HepG2 (cell line): Measurements from ENCODE around the gene NBPF1. TPM values are rescaled to one million over a fixed set of nuclear protein-coding genes. Genes with fewer than 3 reads are reported as not detected.
"Not testable (repeated sequence)": the region's sequence is repeated elsewhere in the genome, so short reads cannot be mapped to it uniquely, and the experiment has no call there.

Source experiments
- ATAC-seq: fragments of 200-7000 bp; cut with Tn5 transposase; 3 replicates; pipeline ENCODE4 v1.9.1; 2020; ENCODE audit warnings: mild to moderate bottlenecking, moderate library complexity
- BruUV-seq: library from RNA; stranded (reverse); fragments of 400-500 nt; replicated peaks from 2 replicates; lab custom pipeline; 2021; lab: Mats Ljungman, UMichigan
- CTCF ChIA-PET: fragments of 300-600 bp; formaldehyde crosslinking; extraction: SDS; loops from one replicate; lab custom pipeline; 2021; ENCODE audit warnings: low total read pairs, inconsistent platforms, low intra/inter-chr PET ratio; lab: Yijun Ruan, JAX
- POLR2A ChIA-PET: fragments of 350-600 bp; sonication (Branson Sonifier 250); formaldehyde crosslinking; loops from one replicate; lab custom pipeline; 2020; ENCODE audit warnings: antibody characterized with exemption, inconsistent platforms; lab: Yijun Ruan, JAX
- DNase-seq: peaks from one replicate; pipeline ENCODE4 v3.0.0-alpha.2; 2015; ENCODE audit warnings: low spot score
- FAIRE-seq: peaks from 3 replicates; lab custom pipeline; 2011; peaks lifted over from hg19 to GRCh38; lab: Jason Lieb, UNC
- H2AFZ ChIP-seq: one replicate; pipeline ENCODE4 v1.6.1; 2011; ENCODE audit warnings: low read length, inconsistent platforms
- H3K27ac ChIP-seq: fragments of 300-600 bp; 3 replicates; pipeline ENCODE4 v1.8.0; 2011; ENCODE audit warnings: mixed run types, mild to moderate bottlenecking, mixed read lengths, low read length, inconsistent platforms; ENCODE audit not compliant: insufficient read depth; ENCODE audit errors: extremely low read length
- H3K27me3 ChIP-seq, 2 experiments: fragments of 200-600 bp in 1 of 2; 2 replicates in 1 of 2; 3 replicates in 1 of 2; pipeline versions ENCODE4 v1.6.0 to v1.8.0; 2011; ENCODE audit warnings: low read length in 2 of 2, mild to moderate bottlenecking in 2 of 2, moderate library complexity in 2 of 2, inconsistent platforms in 1 of 2; ENCODE audit not compliant: insufficient read depth in 2 of 2, control insufficient read depth in 1 of 2
- H3K36me3 ChIP-seq, 2 experiments: fragments of 200-600 bp in 1 of 2; replicated peaks in 1 of 2; 2 replicates in 1 of 2; 3 replicates in 1 of 2; pipeline versions ENCODE4 v1.5.1 to v1.8.0; 2011; ENCODE audit warnings: low read length in 2 of 2, inconsistent platforms in 1 of 2; ENCODE audit not compliant: insufficient read depth in 2 of 2, control insufficient read depth in 1 of 2
- H3K4me1 ChIP-seq: 2 replicates; pipeline ENCODE4 v1.5.1; 2012; ENCODE audit warnings: low read length, inconsistent platforms; ENCODE audit not compliant: insufficient read depth
- H3K4me2 ChIP-seq: 2 replicates; pipeline ENCODE4 v1.6.0; 2011; ENCODE audit warnings: low read depth, low read length, inconsistent platforms
- H3K4me3 ChIP-seq, 3 experiments: fragments of 200-600 bp in 1 of 3; sonication (generic), shearing (Covaris generic) in 1 of 3; replicated peaks in 1 of 3; 2 replicates each; pipeline ENCODE4 v1.5.1; 2011 to 2016; ENCODE audit warnings: low read length in 3 of 3, inconsistent platforms in 2 of 3, low read depth in 2 of 3, mild to moderate bottlenecking in 2 of 3, control low read depth in 1 of 3, mixed read lengths in 1 of 3; ENCODE audit not compliant: insufficient read depth in 1 of 3
- H3K79me2 ChIP-seq: one replicate; pipeline ENCODE4 v1.6.1; 2011; ENCODE audit warnings: low read length, inconsistent platforms; ENCODE audit not compliant: insufficient read depth
- H3K9ac ChIP-seq: 2 replicates; pipeline ENCODE4 v1.6.0; 2011; ENCODE audit warnings: mild to moderate bottlenecking, low read depth, low read length, inconsistent platforms; ENCODE audit not compliant: insufficient read depth
- H3K9me3 ChIP-seq: 2 replicates; pipeline ENCODE4 v1.5.1; 2012; ENCODE audit warnings: mild to moderate bottlenecking, low read length
- H4K20me1 ChIP-seq: 2 replicates; pipeline ENCODE4 v1.6.0; 2011; ENCODE audit warnings: inconsistent platforms, mild to moderate bottlenecking, low read length, moderate library complexity; ENCODE audit not compliant: insufficient read depth
- AGO2 ChIP-seq: fragments of 200-400 bp; formaldehyde crosslinking; optimal IDR thresholded peaks from 2 replicates; pipeline ENCODE3; 2017; ENCODE audit warnings: mild to moderate bottlenecking, low read depth, low read length, moderate library complexity
- GABPB1 ChIP-seq: IDR thresholded peaks from 2 replicates; pipeline ENCODE4 v1.6.1; 2016; ENCODE audit warnings: mild to moderate bottlenecking, missing genetic modification reagents, moderate library complexity, missing compliant biosample characterization
- RBFOX2 ChIP-seq: fragments of 200-400 bp; formaldehyde crosslinking; IDR thresholded peaks from 2 replicates; pipeline ENCODE4 v1.6.1; 2017; ENCODE audit warnings: low read depth, mild to moderate bottlenecking, low read length
- SOX13 ChIP-seq, 3 experiments: fragments of 450-650 bp in 1 of 3; sonication (generic) in 1 of 3; formaldehyde crosslinking in 1 of 3; IDR thresholded peaks in 2 of 3; conservative IDR thresholded peaks in 1 of 3; 2 replicates each; pipeline versions ENCODE4 v1.5.0 to v1.6.1; 2016 to 2020; ENCODE audit warnings: antibody characterized with exemption in 1 of 3, mild to moderate bottlenecking in 1 of 3, missing compliant biosample characterization in 1 of 3, missing genetic modification reagents in 1 of 3, moderate library complexity in 1 of 3
- WGBS: methylation state at CpG from one replicate; pipeline ENCODE4 v1.1.6; 2017; ENCODE audit warnings: low lambda C conversion rate; 5-methylcytosine and 5-hydroxymethylcytosine counted together
- in situ Hi-C: cut with HindIII; loops from 2 replicates; pipeline ENCODE4 v1.10.0; 2017; ENCODE audit warnings: low pct_unique_long_range_greater_than_20kb; ENCODE audit not compliant: extremely low pct_ligation_motif_present
- intact Hi-C: fragments of 100-400 bp; cut with micrococcal nuclease; formaldehyde crosslinking; loops from one replicate; pipeline ENCODE4 v1.10.0; 2022; ENCODE audit not compliant: unreplicated experiment
- polyA plus RNA-seq, 8 experiments: library from polyadenylated mRNA; depleted of rRNA in 3 of 8; stranded (reverse) in 7 of 8; unstranded in 1 of 8; fragments of >200 nt; fragmentation: Illumina TruSeq in 4 of 8; extraction: Trizol in 4 of 8; gene quantifications; 2 replicates each; pipeline versions ENCODE4 v1.2.1 to v1.2.3, GENCODE V29; 2011 to 2016; ENCODE audit warnings: low read depth in 4 of 8, missing spikeins in 1 of 8, mixed read lengths in 1 of 8; ENCODE audit not compliant: insufficient read depth in 1 of 8
- total RNA-seq, 5 experiments: library from RNA; depleted of rRNA; stranded (reverse); fragments of >200 nt; fragmentation: Illumina TruSeq; extraction: Trizol; gene quantifications; 2 replicates each; pipeline ENCODE4 v1.2.3, GENCODE V29; 2016; ENCODE audit warnings: low read depth in 1 of 5
- TF ChIP-seq, protein P1 (sequence below): sonication (generic); formaldehyde crosslinking; IDR thresholded peaks from 2 replicates; pipeline ENCODE4 v1.5.1; 2020; ENCODE audit warnings: mild to moderate bottlenecking, missing genetic modification reagents, moderate library complexity
- TF ChIP-seq, protein P2 (sequence below): sonication (generic); formaldehyde crosslinking; IDR thresholded peaks from 2 replicates; pipeline ENCODE4 v1.5.1; 2020; ENCODE audit warnings: mild to moderate bottlenecking, missing genetic modification reagents
- TF ChIP-seq, protein P3 (sequence below): sonication (generic); formaldehyde crosslinking; IDR thresholded peaks from 2 replicates; pipeline ENCODE4 v1.4.0; 2020; ENCODE audit warnings: missing genetic modification reagents

Gene NBPF1
- total and polyA plus RNA-seq, 2 of the 13 experiments (the other 11 are each of a cell fraction or from before 2014, with no cell fraction given): 30.3 to 35.6 TPM

DNA sequence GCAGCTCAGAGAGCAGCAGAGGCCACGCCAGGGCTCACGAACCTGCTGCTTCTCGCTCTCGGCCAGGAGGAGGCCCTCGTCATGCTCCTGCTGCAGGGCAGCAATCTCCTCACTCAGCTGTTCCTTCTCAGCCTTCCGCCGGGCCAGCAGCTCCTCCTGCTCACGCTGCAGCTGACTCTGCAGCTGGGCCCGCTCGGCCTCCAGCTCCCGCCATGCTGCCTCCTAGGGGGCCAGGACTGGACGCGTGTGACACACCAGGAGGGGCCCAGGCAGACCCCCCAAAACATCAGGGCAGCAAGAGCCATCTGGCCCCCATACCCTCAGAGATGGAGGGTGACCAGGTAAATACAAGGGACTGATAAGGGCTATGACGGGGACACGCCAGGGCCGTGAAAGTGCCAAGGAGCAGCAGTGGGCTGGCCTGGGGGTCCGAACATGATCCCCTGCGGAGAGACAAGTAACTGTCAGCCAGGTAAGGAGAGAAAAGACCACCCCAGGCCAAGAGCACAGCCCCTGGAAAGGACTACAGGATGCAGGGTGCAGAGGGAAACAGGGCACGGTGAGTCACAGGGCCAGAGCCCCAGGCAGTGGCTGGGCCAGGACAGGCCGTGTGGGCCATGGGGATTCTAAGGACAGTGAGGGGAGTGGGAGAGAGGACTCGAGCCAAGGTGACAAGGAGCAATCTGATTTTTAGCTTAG is 6.6 kb upstream of the NBPF1 start:
- H3K36me3 ChIP-seq: peaks cover 34 to 53% of the 10 kb centered on the region in 2 experiments; a peak in 4 of 5 replicates
- ATAC-seq, DNase-seq, FAIRE-seq, H3K27ac ChIP-seq, intact Hi-C loops, H3K4me2 ChIP-seq: not testable (repeated sequence)
- POLR2A ChIA-PET: interaction anchor here (1.6 kb wide), 1 partner anchor 25 kb away, joined by 9 read pairs; no protein-coding TSS in a partner anchor
- peak; percentile 45; the same call in 1 of the 2 replicates for TF ChIP-seq RBFOX2
- TF ChIP-seq AGO2: peak; percentile 62
- TF ChIP-seq GABPB1 (CRISPR knock-in tag): peak; percentile 1; the same call in 1 of the 2 replicates
- TF ChIP-seq, all 625 proteins: peak for 3; not testable (repeated sequence) for 622
- H3K27me3 ChIP-seq, H2AFZ ChIP-seq, in situ Hi-C loops, H3K4me3 ChIP-seq, H3K4me1 ChIP-seq, H3K9ac ChIP-seq, H4K20me1 ChIP-seq, BruUV-seq, H3K79me2 ChIP-seq, H3K9me3 ChIP-seq: not testable (repeated sequence)
- CTCF ChIA-PET: interaction anchor here (1.8 kb wide), 1 partner anchor 28 kb away, joined by 10 read pairs; no protein-coding TSS in a partner anchor
- 97% methylated on average over 21 of the region's 21 CpGs for WGBS

DNA sequence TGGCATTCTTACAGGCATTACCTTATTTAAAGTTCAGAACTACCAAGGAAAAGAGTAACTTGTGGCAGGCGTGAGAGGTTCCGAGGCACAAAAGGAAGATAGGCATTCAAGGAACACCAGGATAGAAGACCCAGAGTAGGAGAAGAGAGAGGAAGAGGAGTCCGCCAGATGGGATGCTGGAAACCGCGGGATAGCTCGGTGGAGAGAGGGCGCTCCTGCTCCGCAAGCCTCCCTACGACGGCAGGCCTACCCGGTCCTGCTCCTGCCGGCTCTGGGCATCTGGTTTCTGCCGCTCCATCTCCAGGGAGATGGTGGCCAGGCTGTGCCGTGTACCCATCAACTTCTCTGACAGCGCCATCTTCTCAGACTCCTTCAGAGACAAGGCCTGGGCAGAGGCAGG is 5.4 kb upstream of the NBPF1 start:
- Histone ChIP-seq H3K9ac (no peak overlapping the region), H3K36me3 (peaks cover 26 to 45% of the 10 kb centered on the region in 2 experiments; a peak in 4 of 5 replicates), H3K4me2 (no peak overlapping the region), H2AFZ (no peak overlapping the region), H3K9me3 (no peaks in the 10 kb centered on the region), H3K79me2 (no peaks in the 10 kb centered on the region), H3K27me3 (peaks cover 0 to 1% of the 10 kb centered on the region in 2 experiments; a peak in 1 of 5 replicates), H3K4me3 (no peak overlapping the region), H3K27ac (no peak overlapping the region), H3K4me1 (peaks cover 10% of the 10 kb centered on the region), H4K20me1 (no peaks in the 10 kb centered on the region)
- intact Hi-C loops: loop anchor here (1.0 kb wide), 1 partner anchor 333 kb away; no protein-coding TSS in a partner anchor
- no peak for FAIRE-seq
- no peak for DNase-seq
- WGBS: 93% methylated on average over 15 of the region's 15 CpGs
- POLR2A ChIA-PET: interaction anchor here (0.6 to 1.1 kb wide), 2 partner anchors 19 to 333 kb away, joined by 3 to 4 read pairs; no protein-coding TSS in a partner anchor
- BruUV-seq: no TSS peak
- in situ Hi-C loops: no loop called here
- CTCF ChIA-PET: interaction anchor here (1.0 kb wide), 1 partner anchor 333 kb away, joined by 4 read pairs; no protein-coding TSS in a partner anchor
- no peak for ATAC-seq
- TF ChIP-seq, protein P1, sequence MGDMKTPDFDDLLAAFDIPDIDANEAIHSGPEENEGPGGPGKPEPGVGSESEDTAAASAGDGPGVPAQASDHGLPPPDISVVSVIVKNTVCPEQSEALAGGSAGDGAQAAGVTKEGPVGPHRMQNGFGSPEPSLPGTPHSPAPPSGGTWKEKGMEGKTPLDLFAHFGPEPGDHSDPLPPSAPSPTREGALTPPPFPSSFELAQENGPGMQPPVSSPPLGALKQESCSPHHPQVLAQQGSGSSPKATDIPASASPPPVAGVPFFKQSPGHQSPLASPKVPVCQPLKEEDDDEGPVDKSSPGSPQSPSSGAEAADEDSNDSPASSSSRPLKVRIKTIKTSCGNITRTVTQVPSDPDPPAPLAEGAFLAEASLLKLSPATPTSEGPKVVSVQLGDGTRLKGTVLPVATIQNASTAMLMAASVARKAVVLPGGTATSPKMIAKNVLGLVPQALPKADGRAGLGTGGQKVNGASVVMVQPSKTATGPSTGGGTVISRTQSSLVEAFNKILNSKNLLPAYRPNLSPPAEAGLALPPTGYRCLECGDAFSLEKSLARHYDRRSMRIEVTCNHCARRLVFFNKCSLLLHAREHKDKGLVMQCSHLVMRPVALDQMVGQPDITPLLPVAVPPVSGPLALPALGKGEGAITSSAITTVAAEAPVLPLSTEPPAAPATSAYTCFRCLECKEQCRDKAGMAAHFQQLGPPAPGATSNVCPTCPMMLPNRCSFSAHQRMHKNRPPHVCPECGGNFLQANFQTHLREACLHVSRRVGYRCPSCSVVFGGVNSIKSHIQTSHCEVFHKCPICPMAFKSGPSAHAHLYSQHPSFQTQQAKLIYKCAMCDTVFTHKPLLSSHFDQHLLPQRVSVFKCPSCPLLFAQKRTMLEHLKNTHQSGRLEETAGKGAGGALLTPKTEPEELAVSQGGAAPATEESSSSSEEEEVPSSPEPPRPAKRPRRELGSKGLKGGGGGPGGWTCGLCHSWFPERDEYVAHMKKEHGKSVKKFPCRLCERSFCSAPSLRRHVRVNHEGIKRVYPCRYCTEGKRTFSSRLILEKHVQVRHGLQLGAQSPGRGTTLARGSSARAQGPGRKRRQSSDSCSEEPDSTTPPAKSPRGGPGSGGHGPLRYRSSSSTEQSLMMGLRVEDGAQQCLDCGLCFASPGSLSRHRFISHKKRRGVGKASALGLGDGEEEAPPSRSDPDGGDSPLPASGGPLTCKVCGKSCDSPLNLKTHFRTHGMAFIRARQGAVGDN (CRISPR knock-in tag): peak; percentile 33
- TF ChIP-seq SOX13 (IDR thresholded peaks at IDR 0.05) (no peak), SOX13 (CRISPR knock-in tag; conservative IDR thresholded peaks at IDR 0.05 in 1 of 2, IDR thresholded peaks at IDR 0.05 in 1 of 2) (no peak)
- TF ChIP-seq, protein P2, sequence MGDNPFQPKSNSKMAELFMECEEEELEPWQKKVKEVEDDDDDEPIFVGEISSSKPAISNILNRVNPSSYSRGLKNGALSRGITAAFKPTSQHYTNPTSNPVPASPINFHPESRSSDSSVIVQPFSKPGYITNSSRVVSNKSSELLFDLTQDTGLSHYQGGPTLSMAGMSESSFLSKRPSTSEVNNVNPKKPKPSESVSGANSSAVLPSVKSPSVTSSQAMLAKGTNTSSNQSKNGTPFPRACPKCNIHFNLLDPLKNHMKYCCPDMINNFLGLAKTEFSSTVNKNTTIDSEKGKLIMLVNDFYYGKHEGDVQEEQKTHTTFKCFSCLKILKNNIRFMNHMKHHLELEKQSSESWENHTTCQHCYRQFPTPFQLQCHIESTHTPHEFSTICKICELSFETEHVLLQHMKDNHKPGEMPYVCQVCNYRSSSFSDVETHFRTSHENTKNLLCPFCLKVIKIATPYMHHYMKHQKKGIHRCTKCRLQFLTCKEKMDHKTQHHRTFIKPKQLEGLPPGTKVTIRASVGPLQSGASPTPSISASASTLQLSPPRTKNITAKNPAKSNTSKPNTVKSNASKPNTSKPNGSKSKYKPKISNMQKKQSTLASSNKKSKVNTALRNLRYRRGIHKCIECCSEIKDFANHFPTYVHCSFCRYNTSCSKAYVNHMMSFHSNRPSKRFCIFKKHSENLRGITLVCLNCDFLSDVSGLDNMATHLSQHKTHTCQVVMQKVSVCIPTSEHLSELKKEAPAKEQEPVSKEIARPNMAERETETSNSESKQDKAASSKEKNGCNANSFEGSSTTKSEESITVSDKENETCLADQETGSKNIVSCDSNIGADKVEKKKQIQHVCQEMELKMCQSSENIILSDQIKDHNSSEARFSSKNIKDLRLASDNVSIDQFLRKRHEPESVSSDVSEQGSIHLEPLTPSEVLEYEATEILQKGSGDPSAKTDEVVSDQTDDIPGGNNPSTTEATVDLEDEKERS (CRISPR knock-in tag): no peak
- TF ChIP-seq, protein P3, sequence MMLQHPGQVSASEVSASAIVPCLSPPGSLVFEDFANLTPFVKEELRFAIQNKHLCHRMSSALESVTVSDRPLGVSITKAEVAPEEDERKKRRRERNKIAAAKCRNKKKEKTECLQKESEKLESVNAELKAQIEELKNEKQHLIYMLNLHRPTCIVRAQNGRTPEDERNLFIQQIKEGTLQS: no peak
